T-helper 2 cell treated with Interferon-gamma antibody and Interleukin-4, amounts not matched to agents 5 μg/mL and 100 μg/mL, for 36 hours (primary cell): ENCODE measurements around the gene ZDHHC20.
A peak's percentile ranks its signal among the peaks of the same experiment; 100 is the strongest.
"Not testable (repeated sequence)": the region's sequence is repeated elsewhere in the genome, so short reads cannot be mapped to it uniquely, and the experiment has no call there.

Experiments used
- DNase-seq: peaks from one replicate; pipeline ENCODE4 v3.0.0; 2021; ENCODE audit warnings: low spot score
- H3K27ac Mint-ChIP-seq: one replicate; pipeline ENCODE4 v1.8.0; 2021; ENCODE audit warnings: mild to moderate bottlenecking, mixed read lengths
- H3K27me3 Mint-ChIP-seq: one replicate; pipeline ENCODE4 v1.8.0; 2021; ENCODE audit warnings: low read depth, mixed read lengths
- H3K36me3 Mint-ChIP-seq: one replicate; pipeline ENCODE4 v1.8.0; 2021; ENCODE audit warnings: low read depth, mixed read lengths
- H3K4me1 Mint-ChIP-seq: one replicate; pipeline ENCODE4 v1.8.0; 2021; ENCODE audit warnings: low read depth, mixed read lengths
- H3K4me3 Mint-ChIP-seq: one replicate; pipeline ENCODE4 v1.8.0; 2022; ENCODE audit warnings: mild to moderate bottlenecking, moderate library complexity, mixed read lengths
- H3K9me3 Mint-ChIP-seq: one replicate; pipeline ENCODE4 v1.8.0; 2021; ENCODE audit warnings: mixed read lengths

ZDHHC20 gene

DNA sequence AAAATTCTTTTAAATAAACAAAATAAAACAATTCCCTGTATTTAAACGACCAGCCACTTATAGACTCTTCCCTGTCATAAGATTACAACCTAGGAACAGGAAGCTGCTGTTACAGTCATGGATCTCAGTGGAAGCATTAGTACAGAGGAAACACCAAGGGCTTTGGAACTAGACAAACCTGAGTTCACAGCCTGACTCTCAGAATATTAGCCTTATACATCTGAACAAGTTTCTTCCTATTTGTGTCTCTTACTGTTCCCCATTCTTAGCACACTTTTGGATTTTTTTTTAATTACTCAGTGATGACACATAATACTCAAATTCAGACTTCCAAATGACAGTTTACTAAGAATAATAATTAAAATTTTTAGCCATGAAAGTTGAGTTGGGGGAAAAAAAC is 46.1 kb downstream of the ZDHHC20 start:
- no peak for DNase-seq
- no peaks in the 10 kb centered on the region for H3K4me1 Mint-ChIP-seq
- H3K9me3 Mint-ChIP-seq, result peaks cover 18% of the 10 kb centered on the region
- H3K27ac Mint-ChIP-seq, result no peak overlapping the region
- H3K27me3 Mint-ChIP-seq, result no peaks in the 10 kb centered on the region
- H3K4me3 Mint-ChIP-seq, result no peak overlapping the region
- H3K36me3 Mint-ChIP-seq, result peaks cover 62% of the 10 kb centered on the region

DNA sequence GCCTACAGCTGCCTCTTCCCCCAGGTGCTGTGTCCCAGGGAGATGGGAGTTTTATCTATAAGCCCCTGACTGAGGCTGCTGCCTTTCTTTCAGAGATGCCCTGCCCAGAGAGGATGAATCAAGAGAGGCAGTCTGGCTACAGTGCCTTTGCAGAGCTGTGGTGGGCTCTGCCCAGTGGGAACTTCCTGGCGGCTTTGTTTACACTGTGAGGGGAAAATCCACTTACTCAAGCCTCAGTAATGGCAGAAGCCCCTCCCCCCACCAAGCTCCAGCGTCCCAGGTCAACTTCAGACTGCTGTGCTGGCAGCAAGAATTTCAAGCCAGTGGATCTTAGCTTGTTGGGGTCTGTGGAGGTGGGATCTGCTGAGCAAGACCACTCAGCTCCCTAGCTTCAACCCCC is 48.6 kb downstream of the ZDHHC20 start:
- not testable (repeated sequence) for H3K4me1 Mint-ChIP-seq, H3K27me3 Mint-ChIP-seq, H3K4me3 Mint-ChIP-seq, H3K27ac Mint-ChIP-seq, DNase-seq
- Mint-ChIP-seq H3K36me3 (peaks cover 81% of the 10 kb centered on the region), H3K9me3 (peaks cover 37% of the 10 kb centered on the region)

- peaks cover 76% of the 10 kb centered on the region for H3K36me3 Mint-ChIP-seq
- no peak for DNase-seq
- no peak overlapping the region for H3K4me3 Mint-ChIP-seq
- H3K27me3 Mint-ChIP-seq, result no peaks in the 10 kb centered on the region
- H3K4me1 Mint-ChIP-seq, result peaks cover 22% of the 10 kb centered on the region
- no peak overlapping the region for H3K27ac Mint-ChIP-seq
- peaks cover 39% of the 10 kb centered on the region for H3K9me3 Mint-ChIP-seq
Measured at GRCh38 chr13:21405309-21405708, 53.8 kb downstream of the ZDHHC20 start.

DNA sequence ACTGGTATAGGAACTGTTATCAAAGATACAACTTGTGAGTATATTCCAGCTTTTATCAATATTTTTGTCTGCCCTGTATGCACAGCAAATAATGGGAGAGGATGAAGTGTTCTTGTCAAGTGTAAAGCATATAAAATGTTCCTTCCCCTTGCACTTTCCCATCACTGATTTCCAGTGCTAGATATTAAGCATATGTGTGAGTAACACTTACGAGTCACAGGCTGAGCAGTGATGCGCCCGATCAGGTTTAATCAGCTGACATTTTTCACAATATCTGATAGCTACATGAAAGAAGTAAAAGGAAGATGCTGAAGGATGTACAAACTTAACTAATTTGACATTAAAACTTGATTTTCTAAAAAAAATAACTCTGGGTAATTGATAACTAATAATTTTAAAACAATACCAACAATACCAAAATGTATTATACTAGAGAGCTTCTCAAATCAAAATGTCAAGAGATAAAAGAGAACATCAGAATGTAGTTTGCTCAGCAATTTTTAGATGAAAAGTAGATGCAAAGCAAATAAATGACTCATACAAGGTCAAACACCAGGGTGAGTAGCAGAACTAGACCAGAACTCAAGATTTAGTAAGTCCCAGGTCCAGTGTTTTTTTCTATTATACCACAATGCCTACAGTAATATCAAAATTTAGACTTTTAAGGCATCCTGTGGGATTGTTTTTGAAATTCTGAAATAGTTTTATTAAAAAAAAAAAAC is 56.4 kb downstream of the ZDHHC20 start:
- H3K27me3 Mint-ChIP-seq, result no peaks in the 10 kb centered on the region
- no peak for DNase-seq
- H3K9me3 Mint-ChIP-seq, result peaks cover 19% of the 10 kb centered on the region
- H3K27ac Mint-ChIP-seq, result peak overlapping the region; percentile 32
- H3K36me3 Mint-ChIP-seq, result peaks cover 60% of the 10 kb centered on the region
- H3K4me3 Mint-ChIP-seq, result no peak overlapping the region
- H3K4me1 Mint-ChIP-seq, result peaks cover 33% of the 10 kb centered on the region

- no peak for DNase-seq
- H3K36me3 Mint-ChIP-seq, result peaks cover 45% of the 10 kb centered on the region
- H3K4me3 Mint-ChIP-seq, result peak overlapping the region; percentile 76
- H3K9me3 Mint-ChIP-seq, result no peaks in the 10 kb centered on the region
- no peaks in the 10 kb centered on the region for H3K27me3 Mint-ChIP-seq
- peaks cover 42% of the 10 kb centered on the region for H3K4me1 Mint-ChIP-seq
- peak overlapping the region; percentile 92 for H3K27ac Mint-ChIP-seq
Measured at GRCh38 chr13:21399741-21400140, 59.4 kb downstream of the ZDHHC20 start.

GRCh38 chr13:21395953-21396352 is 63.1 kb downstream of the ZDHHC20 start:
- H3K27me3 Mint-ChIP-seq, result no peaks in the 10 kb centered on the region
- peak overlapping the region; percentile 62 for H3K27ac Mint-ChIP-seq
- H3K4me1 Mint-ChIP-seq, result peaks cover 26% of the 10 kb centered on the region
- peak overlapping the region; percentile 56 for H3K4me3 Mint-ChIP-seq
- no peaks in the 10 kb centered on the region for H3K9me3 Mint-ChIP-seq
- DNase-seq, result peak; percentile 12
- H3K36me3 Mint-ChIP-seq, result peaks cover 32% of the 10 kb centered on the region

- Mint-ChIP-seq H3K9me3 (peaks cover 11% of the 10 kb centered on the region), H3K36me3 (peaks cover 53% of the 10 kb centered on the region), H3K27me3 (no peaks in the 10 kb centered on the region), H3K27ac (no peak overlapping the region), H3K4me1 (peaks cover 3% of the 10 kb centered on the region), H3K4me3 (no peak overlapping the region)
- no peak for DNase-seq
Measured at GRCh38 chr13:21389124-21389523, 70.0 kb downstream of the ZDHHC20 start.

DNA sequence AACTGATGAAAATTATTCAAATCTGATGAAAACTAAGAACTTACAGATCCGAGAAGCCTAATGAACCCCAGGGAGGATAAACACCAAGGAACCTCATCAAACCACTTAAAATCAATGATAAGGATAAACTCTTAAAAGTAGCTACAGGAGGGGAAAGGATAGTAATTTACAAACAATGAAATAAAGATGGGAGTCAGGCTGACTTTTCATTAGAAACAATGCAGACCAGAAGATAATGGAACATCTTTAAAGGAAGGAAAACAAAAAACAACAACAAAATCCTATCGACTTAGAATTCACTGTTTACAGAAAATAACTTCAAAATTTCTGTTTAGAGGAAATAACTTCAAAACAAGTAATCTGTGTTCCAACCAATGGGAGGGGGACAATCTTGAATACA is 73.4 kb downstream of the ZDHHC20 start:
- H3K27me3 Mint-ChIP-seq, result no peaks in the 10 kb centered on the region
- H3K4me3 Mint-ChIP-seq, result no peak overlapping the region
- DNase-seq, result no peak
- H3K4me1 Mint-ChIP-seq, result peaks cover 6% of the 10 kb centered on the region
- H3K9me3 Mint-ChIP-seq, result peaks cover 11% of the 10 kb centered on the region
- H3K27ac Mint-ChIP-seq, result no peak overlapping the region
- peaks cover 63% of the 10 kb centered on the region for H3K36me3 Mint-ChIP-seq

DNA sequence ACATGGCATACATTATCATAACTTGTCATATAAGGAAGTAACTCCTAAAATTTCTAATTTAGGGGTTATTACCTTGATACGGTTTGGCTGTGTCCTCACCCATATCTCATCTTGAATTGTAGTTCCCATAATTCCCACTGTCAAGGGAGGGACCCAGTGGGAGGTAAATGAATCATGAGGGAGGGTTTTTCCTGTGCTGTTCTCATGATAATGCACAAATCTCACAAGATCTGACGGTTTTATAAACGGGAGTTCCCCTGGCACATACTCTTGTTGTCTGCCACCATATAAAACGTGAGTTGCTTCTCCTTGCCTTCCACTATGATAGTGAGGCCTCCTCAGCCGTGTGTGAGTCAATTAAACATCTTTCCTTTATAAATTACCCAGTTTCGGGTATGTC is 76.0 kb downstream of the ZDHHC20 start:
- peaks cover 49% of the 10 kb centered on the region for H3K36me3 Mint-ChIP-seq
- H3K27me3 Mint-ChIP-seq, result no peaks in the 10 kb centered on the region
- DNase-seq, result no peak
- no peak overlapping the region for H3K27ac Mint-ChIP-seq
- peaks cover 11% of the 10 kb centered on the region for H3K9me3 Mint-ChIP-seq
- peaks cover 3% of the 10 kb centered on the region for H3K4me1 Mint-ChIP-seq
- no peak overlapping the region for H3K4me3 Mint-ChIP-seq

DNA sequence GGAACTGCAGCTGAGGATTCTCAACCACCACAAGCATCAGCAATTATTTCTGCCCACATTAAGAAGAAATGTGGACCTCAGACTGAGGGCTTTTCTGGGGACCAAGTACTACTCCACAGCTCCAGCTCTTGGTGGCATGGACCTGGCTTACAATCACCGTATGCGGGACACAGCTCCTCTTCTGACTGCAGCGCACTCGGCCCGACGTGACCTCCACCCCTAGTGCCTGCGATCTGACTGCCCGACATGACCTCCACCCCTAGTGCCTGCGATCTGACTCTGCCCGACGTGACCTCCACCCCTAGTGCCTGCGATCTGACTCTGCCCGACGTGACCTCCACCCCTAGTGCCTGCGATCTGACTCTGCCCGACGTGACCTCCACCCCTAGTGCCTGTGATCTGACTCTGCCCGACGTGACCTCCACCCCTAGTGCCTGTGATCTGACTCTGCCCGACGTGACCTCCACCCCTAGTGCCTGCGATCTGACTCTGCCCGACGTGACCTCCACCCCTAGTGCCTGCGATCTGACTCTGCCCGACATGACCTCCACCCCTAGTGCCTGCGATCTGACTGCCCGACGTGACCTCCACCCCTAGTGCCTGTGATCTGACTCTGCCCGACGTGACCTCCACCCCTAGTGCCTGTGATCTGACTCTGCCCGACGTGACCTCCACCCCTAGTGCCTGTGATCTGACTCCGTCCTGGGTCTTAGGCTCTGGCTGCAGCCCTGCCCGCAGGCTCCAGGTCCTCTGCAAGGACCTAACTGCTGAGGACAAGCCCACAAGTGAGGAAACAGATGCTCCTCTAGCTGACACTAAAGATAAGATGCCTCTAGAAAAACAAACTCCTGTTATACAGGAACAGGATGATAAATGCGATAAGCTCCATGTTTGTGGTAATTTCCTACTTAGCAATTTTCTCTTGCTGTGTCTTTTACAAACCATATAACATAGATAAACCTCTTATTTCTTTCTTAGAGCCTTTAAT is 81.8 kb downstream of the ZDHHC20 start:
- Mint-ChIP-seq H3K27ac (peak overlapping the region; percentile 47), H3K36me3 (peaks cover 24% of the 10 kb centered on the region)
- not testable (repeated sequence) for H3K4me1 Mint-ChIP-seq, H3K27me3 Mint-ChIP-seq, H3K9me3 Mint-ChIP-seq, DNase-seq, H3K4me3 Mint-ChIP-seq

DNA sequence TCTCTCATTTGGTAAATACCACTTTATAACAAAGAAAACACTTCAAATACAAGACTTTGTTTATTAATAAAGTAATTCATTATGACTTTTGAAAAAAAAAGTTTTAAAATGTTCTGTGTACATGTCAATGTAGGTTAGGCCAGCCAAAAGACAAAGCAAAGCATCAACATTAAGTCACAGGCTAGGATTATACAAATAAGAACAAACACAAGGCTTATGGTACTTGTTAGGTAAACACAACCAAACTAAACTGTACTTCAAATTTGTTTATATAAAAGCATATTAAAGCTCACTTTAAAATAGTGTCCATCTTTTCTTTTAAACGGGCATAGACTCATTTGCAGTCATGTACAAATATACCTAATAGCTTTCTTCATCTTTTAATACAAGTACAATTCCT is 86.6 kb downstream of the ZDHHC20 start:
- Mint-ChIP-seq H3K4me1 (no peaks in the 10 kb centered on the region), H3K27me3 (no peaks in the 10 kb centered on the region), H3K27ac (no peak overlapping the region), H3K36me3 (peaks cover 4% of the 10 kb centered on the region), H3K4me3 (no peak overlapping the region), H3K9me3 (no peaks in the 10 kb centered on the region)
- DNase-seq, result no peak

DNA sequence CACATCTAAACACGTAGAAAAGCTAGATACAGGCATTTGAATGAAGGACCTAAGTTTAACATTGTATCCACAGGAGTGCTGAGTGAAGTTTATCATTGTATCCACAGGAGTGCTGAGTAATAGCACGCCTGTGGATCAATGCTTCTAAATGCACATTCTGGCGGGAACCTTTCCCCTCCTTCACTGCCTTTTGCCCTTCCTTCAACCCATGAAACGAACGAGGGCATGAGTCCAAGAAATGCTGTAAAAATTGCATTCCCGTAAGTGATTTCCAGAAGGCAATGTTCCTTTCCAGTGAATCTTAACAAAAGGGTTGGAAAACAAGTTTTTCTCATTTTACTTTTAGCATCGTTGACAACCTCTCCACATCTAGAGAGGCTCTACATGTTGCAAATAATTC is 88.1 kb downstream of the ZDHHC20 start:
- DNase-seq, result no peak
- Mint-ChIP-seq H3K4me3 (no peak overlapping the region), H3K9me3 (no peaks in the 10 kb centered on the region), H3K27me3 (no peaks in the 10 kb centered on the region), H3K4me1 (no peaks in the 10 kb centered on the region), H3K27ac (no peak overlapping the region), H3K36me3 (peaks cover 4% of the 10 kb centered on the region)

DNA sequence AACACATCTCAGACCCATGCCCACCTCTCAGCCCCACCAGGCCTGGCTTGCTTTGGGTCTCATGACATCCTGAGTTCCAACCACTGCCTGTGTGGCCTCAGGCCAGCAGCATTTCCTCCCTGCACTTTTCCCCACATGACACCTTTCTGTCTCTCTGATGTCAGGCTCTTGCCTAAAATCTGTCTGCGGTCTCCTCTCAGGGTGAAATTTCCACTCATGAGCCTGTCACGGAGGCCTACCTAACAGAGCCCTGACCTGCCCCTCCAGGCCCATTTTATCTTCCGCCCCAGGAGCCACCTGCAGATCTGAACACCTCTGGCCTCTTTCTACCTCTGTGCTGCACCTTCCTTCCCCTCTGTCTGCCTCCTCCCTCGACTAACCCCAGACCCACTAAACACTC is 93.5 kb downstream of the ZDHHC20 start:
- Mint-ChIP-seq H3K9me3 (no peaks in the 10 kb centered on the region), H3K27me3 (no peaks in the 10 kb centered on the region), H3K4me1 (peaks cover 6% of the 10 kb centered on the region), H3K4me3 (no peak overlapping the region), H3K36me3 (no peaks in the 10 kb centered on the region), H3K27ac (peak overlapping the region; percentile 17)
- no peak for DNase-seq

- Mint-ChIP-seq H3K4me1 (peaks cover 6% of the 10 kb centered on the region), H3K4me3 (no peak overlapping the region), H3K9me3 (no peaks in the 10 kb centered on the region), H3K27me3 (no peaks in the 10 kb centered on the region), H3K27ac (no peak overlapping the region), H3K36me3 (no peaks in the 10 kb centered on the region)
- no peak for DNase-seq
Measured at GRCh38 chr13:21364916-21365315, 94.2 kb downstream of the ZDHHC20 start.
